Prostate gland (tissue), 2 donors: ENCODE data around the gene MED20. TPM values are rescaled to one million over a fixed set of nuclear protein-coding genes. Genes with fewer than 3 reads are reported as not detected.

Experiments
- DNase-seq: peaks from one replicate; pipeline ENCODE4 v3.0.0-alpha.2; 2019; ENCODE audit warnings: low spot score
- H3K27ac ChIP-seq, 2 donors: fragments of 200-600 bp; sonication (generic); 2 replicates each; pipeline ENCODE4 v1.5.1; 2017 to 2019
- H3K27me3 ChIP-seq: fragments of 200-600 bp; sonication (generic); replicated peaks from 2 replicates; pipeline ENCODE4 v1.5.1; 2019; ENCODE audit not compliant: insufficient read depth
- H3K36me3 ChIP-seq, 2 donors: fragments of 200-600 bp; sonication (generic); 1 replicate in 1 of 2; 2 replicates in 1 of 2; pipeline versions ENCODE4 v1.5.1 to v1.8.1; 2017 to 2019
- H3K4me1 ChIP-seq: fragments of 200-600 bp; sonication (generic); replicated peaks from 2 replicates; pipeline ENCODE4 v1.5.1; 2019
- H3K4me3 ChIP-seq, 2 donors: fragments of 200-600 bp; sonication (generic); 2 replicates each; pipeline ENCODE4 v1.5.1; 2017 to 2019
- H3K9me3 ChIP-seq: fragments of 200-600 bp; sonication (generic); 2 replicates; pipeline ENCODE4 v1.5.1; 2017
- POLR2A ChIP-seq: fragments of 450-650 bp; IDR thresholded peaks from one replicate; pipeline ENCODE4 v1.6.1; 2016; ENCODE audit warnings: antibody characterized with exemption, mild to moderate bottlenecking
- POLR2AphosphoS5 ChIP-seq: sonication (generic); formaldehyde crosslinking; IDR thresholded peaks from one replicate; pipeline ENCODE4 v1.6.1; 2017; ENCODE audit warnings: antibody characterized with exemption
- WGBS: methylation state at CpG from one replicate; pipeline ENCODE4 v1.1.5; 2018; 5-methylcytosine and 5-hydroxymethylcytosine counted together
- intact Hi-C: fragments of 100-400 bp; cut with DNase I; formaldehyde crosslinking; loops from one replicate; pipeline ENCODE4 v1.14.2; 2022
- total RNA-seq, 2 donors: library from RNA; depleted of rRNA; stranded (reverse); fragments of >200 nt; gene quantifications; one replicate each; pipeline ENCODE4 v1.1.0, GENCODE V29; 2016
- TF ChIP-seq, protein P1 (sequence below), 4 experiments: fragments of 200-600 bp in 2 of 4; fragments of 450-650 bp in 2 of 4; sonication (generic) in 2 of 4; IDR thresholded peaks; 1 replicate in 3 of 4; 2 replicates in 1 of 4; pipeline ENCODE4 v1.5.1; 2016 to 2019; ENCODE audit warnings: antibody characterized with exemption in 4 of 4, mild to moderate bottlenecking in 2 of 4, moderate library complexity in 2 of 4

Gene MED20
- total RNA-seq, 2 donors from 2014 or later = 20.2 to 25.5 TPM

DNA sequence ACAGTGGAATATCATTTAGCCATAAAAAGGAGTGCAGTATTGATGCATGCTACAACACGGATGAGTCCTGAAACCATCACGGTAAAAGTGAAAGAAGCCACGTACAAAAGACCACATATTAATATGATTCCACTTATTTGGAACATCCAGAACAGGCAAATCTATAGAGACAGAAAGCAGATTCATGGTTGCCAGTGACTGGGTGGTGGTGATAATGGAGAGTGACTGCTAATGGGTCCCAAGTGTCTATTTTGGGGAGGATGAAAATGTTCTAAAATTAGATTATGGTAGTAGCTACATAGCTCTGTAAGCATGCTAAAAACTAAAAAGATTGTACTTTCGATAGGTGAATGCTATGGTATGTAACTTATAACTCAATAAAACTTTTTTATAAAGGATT is 39.1 kb upstream of the MED20 start:
- intact Hi-C loops = no loop called here
- H3K4me3 ChIP-seq = no peak overlapping the region
- no peaks in the 10 kb centered on the region for H3K27me3 ChIP-seq
- no peaks in the 10 kb centered on the region for H3K9me3 ChIP-seq
- H3K27ac ChIP-seq = no peak overlapping the region
- TF ChIP-seq, protein P1, sequence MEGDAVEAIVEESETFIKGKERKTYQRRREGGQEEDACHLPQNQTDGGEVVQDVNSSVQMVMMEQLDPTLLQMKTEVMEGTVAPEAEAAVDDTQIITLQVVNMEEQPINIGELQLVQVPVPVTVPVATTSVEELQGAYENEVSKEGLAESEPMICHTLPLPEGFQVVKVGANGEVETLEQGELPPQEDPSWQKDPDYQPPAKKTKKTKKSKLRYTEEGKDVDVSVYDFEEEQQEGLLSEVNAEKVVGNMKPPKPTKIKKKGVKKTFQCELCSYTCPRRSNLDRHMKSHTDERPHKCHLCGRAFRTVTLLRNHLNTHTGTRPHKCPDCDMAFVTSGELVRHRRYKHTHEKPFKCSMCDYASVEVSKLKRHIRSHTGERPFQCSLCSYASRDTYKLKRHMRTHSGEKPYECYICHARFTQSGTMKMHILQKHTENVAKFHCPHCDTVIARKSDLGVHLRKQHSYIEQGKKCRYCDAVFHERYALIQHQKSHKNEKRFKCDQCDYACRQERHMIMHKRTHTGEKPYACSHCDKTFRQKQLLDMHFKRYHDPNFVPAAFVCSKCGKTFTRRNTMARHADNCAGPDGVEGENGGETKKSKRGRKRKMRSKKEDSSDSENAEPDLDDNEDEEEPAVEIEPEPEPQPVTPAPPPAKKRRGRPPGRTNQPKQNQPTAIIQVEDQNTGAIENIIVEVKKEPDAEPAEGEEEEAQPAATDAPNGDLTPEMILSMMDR (IDR thresholded peaks at IDR 0.05) = no peak
- TF ChIP-seq POLR2AphosphoS5 (no peak), POLR2A (no peak)
- H3K36me3 ChIP-seq = no peaks in the 10 kb centered on the region
- no peak for DNase-seq
- H3K4me1 ChIP-seq = no peaks in the 10 kb centered on the region
- 88% methylated on average over 4 of the region's 4 CpGs for WGBS

DNA sequence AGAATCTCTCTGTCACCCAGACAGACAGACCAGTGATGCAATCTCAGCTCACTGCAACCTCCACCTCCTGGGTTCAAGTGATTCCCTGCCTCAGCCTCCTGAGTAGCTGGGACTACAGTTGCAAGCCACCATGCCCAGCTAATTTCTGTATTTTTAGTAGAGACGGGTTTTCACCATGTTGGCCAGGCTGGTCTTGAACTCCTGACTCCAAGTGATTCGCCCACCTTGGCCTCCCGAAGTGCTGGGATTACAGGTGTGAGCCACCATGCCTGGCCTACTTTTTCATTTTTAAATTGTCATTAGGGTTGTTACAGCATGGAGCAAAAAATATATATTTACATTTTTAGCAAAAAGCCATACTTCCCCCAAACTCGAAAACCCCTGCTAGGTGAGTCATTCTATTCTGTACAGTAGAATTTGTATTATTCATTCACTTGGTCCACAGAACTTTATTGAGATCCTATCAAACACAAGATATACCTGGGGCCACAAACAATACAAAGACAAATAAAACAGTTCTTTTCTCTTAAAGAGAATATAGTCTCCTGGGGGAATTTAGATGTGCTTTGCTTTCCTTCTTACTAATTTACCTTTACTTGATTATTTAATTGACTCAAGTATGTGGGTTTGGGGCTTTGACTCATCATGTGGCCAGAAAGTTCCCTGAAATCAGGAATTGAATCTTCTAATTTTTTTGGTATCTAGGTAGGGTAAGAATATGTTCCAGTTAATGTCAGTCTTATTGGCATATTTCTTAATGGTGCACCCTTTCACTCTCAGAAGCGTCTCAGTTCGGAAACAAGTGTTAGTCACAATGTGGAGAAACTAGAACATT is 37.3 kb upstream of the MED20 start:
- H3K27ac ChIP-seq = no peak overlapping the region
- intact Hi-C loops = no loop called here
- WGBS = 92% methylated on average over 6 of the region's 6 CpGs
- DNase-seq = no peak
- TF ChIP-seq POLR2A = no peak
- no peak for TF ChIP-seq POLR2AphosphoS5
- TF ChIP-seq, protein P1 (IDR thresholded peaks at IDR 0.05) = no peak
- no peaks in the 10 kb centered on the region for H3K36me3 ChIP-seq
- no peak overlapping the region for H3K4me3 ChIP-seq
- H3K27me3 ChIP-seq = no peaks in the 10 kb centered on the region
- no peaks in the 10 kb centered on the region for H3K9me3 ChIP-seq
- no peaks in the 10 kb centered on the region for H3K4me1 ChIP-seq

- no peak overlapping the region for H3K4me3 ChIP-seq
- no peaks in the 10 kb centered on the region for H3K36me3 ChIP-seq
- no peaks in the 10 kb centered on the region for H3K27me3 ChIP-seq
- no peak for DNase-seq
- H3K9me3 ChIP-seq = no peaks in the 10 kb centered on the region
- WGBS = 66% methylated on average over 4 of the region's 4 CpGs
- intact Hi-C loops = no loop called here
- no peaks in the 10 kb centered on the region for H3K4me1 ChIP-seq
- no peak for TF ChIP-seq POLR2AphosphoS5
- TF ChIP-seq, protein P1 (IDR thresholded peaks at IDR 0.05) = no peak
- no peak for TF ChIP-seq POLR2A
- H3K27ac ChIP-seq = no peak overlapping the region
These were observed 36.2 kb upstream of the MED20 start for GRCh38 chr6:41957117-41957516.

DNA sequence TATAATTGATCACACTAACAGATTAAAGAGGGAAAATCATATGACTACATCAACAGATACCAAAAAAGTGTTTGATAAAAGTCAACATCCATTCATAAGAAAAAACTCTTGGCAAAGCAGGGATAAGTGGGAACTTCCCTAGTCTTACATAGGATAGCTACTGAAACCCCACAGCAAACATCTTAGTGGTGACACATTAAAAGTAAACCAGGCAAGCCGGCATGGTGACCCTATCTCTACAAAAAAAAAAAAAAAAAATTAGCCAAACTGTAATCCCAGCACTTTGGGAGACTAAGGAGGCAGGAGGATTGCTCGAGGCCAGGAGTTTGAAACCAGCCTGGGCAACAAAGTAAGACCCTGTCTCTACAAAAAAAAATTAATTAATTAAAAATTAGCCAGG is 34.5 kb upstream of the MED20 start:
- Histone ChIP-seq H3K9me3 (no peaks in the 10 kb centered on the region), H3K27ac (no peak overlapping the region), H3K4me3 (no peak overlapping the region), H3K27me3 (no peaks in the 10 kb centered on the region), H3K36me3 (no peaks in the 10 kb centered on the region), H3K4me1 (no peaks in the 10 kb centered on the region)
- 77% methylated on average over 2 of the region's 2 CpGs for WGBS
- intact Hi-C loops = no loop called here
- no peak for DNase-seq
- TF ChIP-seq POLR2AphosphoS5 (no peak), POLR2A (no peak)
- TF ChIP-seq, protein P1 (IDR thresholded peaks at IDR 0.05) = no peak

DNA sequence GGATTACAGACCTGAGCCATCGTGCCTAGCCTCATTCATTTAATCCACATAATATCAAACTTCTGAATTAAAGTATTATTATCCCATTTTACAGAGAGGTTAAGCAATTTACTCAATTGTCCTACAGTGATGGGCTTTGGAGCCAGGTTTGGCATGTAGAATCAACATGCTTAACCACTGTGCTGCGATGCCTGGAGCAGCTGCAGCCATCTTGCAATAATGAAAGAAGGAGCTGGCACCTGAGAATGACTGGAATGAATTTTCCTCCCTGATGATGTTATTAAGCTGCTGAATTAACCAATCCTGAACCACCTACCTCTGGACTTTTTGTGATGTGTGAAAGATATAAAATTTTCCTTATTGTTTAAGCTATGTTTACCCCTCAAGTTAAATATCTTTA is 33.7 kb upstream of the MED20 start:
- intact Hi-C loops = no loop called here

More for the DNA sequence above, 33.7 kb upstream of the MED20 start:
- 96% methylated on average over 2 of the region's 2 CpGs for WGBS
- no peaks in the 10 kb centered on the region for H3K27me3 ChIP-seq
- no peak for DNase-seq
- H3K27ac ChIP-seq = no peak overlapping the region
- no peaks in the 10 kb centered on the region for H3K9me3 ChIP-seq
- no peak overlapping the region for H3K4me3 ChIP-seq
- H3K4me1 ChIP-seq = no peaks in the 10 kb centered on the region
- TF ChIP-seq POLR2A (no peak), POLR2AphosphoS5 (no peak)
- TF ChIP-seq, protein P1 (IDR thresholded peaks at IDR 0.05) = no peak
- no peaks in the 10 kb centered on the region for H3K36me3 ChIP-seq
